Activated naive CD4-positive, alpha-beta T cell treated with anti-CD3 and anti-CD28 coated beads, Interleukin-2, amount 50 U/mL, for 16 hours (primary cell): ENCODE measurements around the gene GPR137B.

ENCODE experiments used
- DNase-seq: peaks from one replicate; pipeline ENCODE4 v3.0.0-alpha.2; 2020

The GPR137B gene

DNA sequence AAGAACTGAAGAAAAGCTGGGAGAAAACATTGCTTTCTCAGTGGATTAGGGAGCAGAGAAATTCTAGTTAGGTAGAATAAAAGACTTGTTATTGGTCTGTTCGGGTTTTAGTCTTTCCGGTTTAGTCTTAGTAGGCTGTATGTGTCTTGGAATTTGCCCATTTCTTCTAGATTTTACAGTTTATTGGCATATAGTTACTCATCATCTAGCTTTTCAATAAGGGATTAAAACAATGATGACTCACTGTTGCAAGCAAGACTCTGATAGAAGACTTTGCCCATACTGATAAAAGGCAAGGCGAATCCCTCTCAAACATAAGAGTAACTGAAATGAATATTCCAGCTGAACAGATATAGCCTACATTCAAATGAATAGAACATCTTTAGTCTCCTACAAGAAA, 62.3 kb downstream of the GPR137B start:
- DNase-seq = no peak

DNA sequence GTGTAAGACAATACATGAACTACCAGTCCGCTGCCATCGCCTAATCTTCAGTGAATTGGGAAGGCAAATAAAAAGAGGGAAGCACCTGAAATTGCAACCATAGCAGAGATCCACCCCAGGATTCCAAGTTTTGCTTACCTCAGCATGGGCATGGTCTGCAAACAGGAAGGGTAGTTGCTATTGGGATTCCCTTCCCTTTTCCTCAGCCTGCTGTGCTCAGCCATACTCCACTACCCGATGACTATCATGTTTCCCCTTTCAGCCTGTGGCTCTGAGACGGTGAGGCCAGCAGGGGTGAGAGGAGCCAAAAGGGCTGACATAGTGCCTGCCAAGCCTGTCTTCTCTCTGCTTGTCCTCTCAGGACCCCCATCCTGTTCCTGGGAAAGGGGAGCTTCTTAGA, 64.2 kb downstream of the GPR137B start:
- no peak for DNase-seq

DNA sequence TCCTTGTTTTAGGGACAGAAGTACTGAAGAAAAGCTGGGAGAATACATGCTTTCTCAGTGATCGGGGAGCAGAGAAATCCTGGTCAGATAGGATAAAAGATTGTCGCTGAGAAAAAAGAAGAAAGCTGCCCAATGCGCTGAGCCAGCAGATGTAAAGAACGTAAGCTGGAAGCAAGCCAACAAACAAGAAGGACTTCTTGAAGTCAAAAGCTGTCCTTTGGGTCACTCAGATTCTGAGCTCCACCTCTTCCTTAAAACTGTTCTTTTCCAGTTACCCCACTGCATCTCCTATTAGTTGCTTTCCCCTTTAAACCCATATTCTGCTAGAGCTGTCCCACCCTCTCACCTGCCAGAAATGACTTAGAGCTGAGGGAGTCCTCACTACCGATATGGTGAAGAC, 64.8 kb downstream of the GPR137B start:
- DNase-seq = no peak

DNA sequence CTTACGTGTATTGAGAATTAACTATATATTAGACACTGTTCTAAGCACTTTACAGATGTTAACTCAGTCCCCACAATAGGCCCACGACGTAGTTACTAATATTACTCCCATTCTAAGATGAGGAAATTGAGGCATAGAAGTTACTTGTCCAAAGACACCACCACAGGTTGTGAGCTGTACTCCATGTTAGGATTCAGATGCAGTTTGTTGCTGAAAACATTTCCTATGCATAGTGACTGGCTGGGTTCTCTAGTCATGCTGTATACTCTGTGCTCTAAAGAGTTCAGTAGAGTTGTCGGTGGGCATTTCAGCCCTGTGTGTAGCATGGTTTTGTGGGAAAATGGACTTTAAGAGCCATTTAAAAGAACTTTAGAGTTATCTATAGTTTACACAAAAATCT, 65.2 kb downstream of the GPR137B start:
- DNase-seq = no peak

DNA sequence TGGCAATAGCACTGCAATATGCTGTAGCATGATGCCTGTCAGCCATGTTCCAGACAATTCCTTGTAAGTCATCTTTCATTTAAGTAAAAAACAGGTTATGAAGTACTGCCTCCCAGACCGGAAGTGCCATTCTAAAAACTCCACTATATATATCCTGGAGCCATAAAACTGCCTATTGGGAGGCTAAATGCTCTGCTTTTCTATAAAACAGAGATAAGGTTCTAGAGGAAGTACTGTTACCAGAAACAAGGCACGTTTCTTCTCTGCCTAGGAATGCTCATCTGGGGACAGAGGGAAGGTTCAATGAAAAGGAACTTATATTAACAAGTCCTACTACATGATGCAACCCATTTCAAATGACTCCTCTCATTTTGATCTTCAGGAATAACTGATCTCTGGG, 66.8 kb downstream of the GPR137B start:
- no peak for DNase-seq

DNA sequence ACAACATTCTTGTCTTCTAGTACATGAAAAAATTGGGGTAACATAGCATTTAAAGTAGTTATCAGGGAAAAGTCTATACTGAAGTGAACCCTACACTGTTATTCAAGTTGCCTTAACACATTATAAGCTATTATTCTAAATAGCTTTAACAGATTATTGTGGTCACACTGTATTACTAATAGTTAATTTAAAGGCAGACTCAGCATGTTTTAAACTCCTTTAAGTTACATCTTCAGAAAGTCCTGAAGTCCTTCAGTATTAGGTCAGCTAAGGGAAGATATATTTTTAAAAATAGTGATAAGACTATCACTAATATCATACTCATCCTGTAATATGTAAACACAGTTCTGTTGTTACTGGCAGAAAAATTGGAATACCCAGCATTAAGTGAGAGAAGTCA, 67.4 kb downstream of the GPR137B start:
- DNase-seq = no peak

DNA sequence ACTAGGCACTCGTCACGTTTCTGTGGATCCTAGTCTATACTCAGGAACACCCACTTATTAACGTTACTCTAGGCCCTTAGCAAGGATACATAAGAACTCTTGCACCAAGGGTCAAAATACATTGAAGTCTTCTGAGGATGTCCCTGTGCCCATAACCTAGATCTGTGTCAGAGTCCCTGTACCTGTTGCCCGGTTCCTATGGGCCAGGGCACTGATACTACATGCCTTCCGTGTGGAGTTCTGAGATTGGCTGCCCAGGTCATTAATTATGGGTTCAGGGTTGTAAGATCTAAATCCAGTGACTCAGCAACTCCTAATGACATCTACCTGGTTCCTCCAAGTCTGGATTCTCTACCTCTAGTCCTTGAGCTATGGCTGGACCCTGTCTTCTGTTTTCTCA, 69.5 kb downstream of the GPR137B start:
- no peak for DNase-seq

DNA sequence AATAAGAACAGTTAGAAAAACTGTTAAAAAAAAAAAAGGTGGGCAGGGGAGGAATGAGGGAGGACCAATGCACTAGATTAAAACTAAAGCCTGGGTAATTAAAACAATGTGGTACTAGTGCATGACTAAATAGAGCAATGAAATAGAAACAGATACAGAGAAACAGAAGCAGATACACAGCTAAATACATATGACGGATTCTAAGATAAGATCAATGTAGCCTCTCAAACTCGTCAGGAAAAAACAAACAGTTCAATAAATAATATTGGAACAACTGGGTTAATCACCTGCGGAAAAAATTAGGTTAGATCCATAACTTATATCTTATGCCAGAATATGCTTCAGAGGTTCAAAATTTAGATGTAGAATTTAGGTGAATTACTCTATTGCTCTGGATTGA, 71.2 kb downstream of the GPR137B start:
- no peak for DNase-seq

DNA sequence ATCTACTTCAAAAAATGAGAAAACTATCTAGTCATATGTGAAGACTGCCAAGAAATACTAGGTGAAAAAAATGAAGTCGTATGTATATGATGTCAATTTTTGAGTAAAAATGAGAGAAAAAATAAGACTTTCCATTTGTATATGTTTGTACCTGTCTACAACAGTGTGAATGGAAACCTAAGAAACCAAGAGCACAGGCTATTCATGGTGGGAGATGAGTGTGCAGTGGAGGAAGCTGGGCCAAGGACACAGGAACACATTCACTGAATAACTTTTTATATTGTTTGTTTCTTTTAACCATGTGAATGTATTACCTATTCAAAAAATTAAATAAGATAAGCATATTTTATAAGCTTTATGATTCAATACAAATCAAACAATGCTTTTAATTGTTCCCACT, 72.4 kb downstream of the GPR137B start:
- no peak for DNase-seq

DNA sequence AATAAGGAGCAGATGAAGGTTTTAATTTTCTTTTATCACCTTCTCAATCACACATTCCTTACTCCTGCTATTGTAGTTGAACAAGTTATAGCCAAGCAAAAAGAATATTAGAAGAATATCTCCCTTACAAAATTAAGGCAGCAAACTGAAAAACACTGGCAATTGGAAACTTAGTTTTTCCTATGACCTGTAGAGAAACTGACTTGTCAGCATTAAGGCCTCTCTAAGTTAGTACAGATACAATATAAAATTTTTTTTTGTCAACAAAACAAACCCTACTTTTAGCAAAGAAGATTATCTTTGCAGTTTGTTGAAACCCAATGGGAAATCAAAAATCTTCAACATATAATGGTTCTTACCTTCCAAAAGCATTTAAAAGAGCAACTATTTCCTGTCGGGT, 78.1 kb downstream of the GPR137B start:
- no peak for DNase-seq

DNA sequence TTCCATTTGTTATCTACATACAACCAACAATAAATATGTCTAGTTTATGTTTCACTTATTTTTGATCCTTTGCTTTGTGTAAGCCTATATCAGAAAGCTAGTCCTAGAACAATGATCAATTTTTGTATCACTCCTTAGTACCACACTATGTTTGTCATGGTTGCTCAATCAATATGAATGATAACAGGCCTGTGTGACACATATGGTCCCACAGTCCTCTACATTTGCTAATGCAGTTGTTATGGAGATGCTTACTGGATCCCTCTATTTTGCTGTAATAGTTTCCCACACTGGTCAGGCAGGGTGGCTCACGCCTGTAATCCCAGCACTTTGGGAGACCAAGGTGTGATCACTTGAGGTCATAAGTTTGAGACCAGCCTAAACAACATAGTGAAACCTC, 80.3 kb downstream of the GPR137B start:
- no peak for DNase-seq

DNA sequence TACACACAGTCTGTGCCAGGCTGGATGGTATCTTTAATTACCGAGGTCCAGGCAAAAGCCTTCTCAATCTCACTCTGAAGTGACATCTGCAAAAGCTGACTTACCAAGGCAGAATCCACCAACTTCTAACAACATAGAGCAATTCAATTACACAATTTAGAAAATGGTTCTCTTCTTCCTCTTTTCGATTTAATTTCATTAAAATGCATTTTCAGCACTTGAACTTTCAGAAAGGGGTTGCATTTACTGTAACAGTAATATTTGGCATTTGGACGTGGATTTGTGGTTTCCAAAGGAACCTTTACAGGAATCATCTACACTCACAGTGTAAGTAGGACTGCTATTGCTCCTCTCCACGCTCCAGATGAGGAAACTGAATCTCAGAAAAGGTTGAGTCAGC, 86.1 kb downstream of the GPR137B start:
- no peak for DNase-seq

DNA sequence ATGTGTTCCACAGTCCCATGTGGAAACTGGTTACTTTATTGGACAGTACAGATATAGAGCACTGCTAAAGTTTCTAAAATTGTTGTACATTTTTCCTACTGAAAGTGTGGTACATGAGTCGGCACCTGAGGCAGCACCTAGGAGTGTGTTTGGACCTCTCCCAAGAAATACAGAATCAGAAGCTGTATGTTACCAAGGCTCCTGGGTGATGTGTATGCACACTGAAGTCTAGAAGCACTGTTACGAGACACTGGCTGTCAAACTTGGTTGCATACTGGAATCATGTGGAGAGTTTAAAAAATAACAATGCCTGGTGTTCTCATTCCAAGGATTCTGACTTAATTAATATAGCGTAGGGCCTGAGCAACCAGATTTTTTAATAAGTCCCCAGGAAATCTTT, 92.8 kb downstream of the GPR137B start:
- DNase-seq = no peak

DNA sequence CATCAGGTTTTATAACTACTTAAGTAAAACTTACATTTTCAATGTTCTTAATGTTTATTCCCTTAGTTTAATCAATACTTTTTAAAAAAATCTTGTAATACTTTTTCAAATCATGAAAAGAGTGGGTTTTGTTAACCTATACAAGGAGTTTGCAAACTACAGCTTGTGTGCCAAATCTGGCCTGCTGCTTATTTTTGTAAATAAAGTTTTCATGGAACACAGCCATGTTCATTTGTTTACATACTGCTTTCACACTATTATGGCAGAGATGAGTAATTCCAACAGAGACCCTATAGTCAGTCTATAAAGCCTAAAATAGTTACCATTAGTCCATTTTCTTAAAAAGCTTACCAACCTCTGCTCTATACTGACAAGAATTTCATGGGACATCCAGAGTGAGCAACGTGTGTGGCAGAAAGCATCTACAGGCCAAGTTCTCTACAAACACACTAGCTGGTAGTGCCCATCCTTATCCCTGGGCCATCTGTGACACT, 96.8 kb downstream of the GPR137B start:
- DNase-seq = no peak

DNA sequence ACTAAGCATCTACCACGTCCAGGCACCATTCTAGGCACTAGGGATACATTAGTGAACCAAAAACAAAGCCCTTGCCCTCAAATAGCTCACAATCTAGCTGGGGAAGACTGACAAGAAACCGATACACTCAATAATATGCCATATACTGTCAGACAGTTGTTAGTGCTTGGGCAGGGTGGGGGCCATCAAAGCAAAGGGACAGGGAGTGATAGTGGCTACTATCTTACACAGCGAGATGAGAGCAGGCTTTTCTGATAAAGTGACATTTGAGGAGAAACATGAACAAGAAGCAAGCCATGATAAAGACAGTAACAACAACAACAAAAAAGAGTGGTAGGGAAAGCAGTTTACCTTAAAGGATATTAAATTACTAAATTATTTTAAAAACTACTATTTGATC, 98.3 kb downstream of the GPR137B start:
- no peak for DNase-seq

DNA sequence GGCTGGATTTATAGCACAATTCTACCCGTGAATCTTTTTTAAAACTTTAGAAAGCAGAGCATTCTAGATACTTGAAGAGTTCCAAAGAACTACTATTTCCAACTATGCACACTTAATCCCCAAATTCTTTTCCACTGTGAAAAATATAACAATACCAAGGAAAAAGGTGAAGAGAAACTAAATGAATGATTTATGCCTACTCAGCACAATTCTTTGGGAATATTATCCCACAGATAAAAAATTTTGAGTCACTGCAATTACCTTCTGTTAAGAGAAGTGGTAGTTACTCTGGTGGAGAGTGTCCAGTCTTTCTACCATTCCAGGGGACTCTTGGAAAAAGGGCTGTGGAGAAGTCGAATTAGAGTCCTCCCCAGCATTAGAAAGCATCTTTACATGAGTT, 100.2 kb downstream of the GPR137B start:
- no peak for DNase-seq

DNA sequence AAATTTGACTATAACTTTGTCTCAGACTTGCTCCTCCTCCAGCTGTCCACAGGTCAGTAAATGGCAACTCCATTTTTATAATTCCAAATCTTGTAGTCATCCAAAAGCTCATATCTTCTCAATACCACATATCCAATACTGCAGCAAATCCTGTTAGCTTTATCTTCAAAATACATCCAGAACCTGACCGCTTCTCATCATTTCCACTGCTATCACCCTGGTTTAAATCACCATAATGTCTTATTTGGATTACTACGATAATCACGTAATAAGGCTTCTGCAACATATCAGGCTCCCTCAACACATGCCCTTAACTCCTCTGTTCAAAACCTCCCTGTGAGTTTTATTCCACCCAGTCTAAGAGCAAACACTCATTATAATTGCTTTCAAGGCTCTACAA, 104.9 kb downstream of the GPR137B start:
- DNase-seq = no peak

DNA sequence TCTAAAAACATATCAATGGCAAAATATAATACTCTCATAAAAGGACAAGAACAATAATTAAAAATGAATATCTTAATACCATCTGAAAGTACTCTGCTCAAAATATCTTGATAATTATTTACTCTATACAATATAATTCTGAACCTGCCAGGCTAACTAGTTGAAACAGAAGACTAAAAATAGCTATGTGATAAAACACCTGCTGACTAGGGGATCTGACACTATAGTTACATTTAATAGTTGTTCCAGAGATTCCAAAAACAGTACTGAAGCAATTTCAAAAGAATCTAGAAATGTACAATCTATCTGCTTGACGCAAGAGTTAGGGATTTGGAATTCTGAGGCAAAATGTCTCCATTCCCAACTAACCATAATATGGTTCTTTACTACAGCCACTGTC, 109.2 kb downstream of the GPR137B start:
- DNase-seq = no peak

DNA sequence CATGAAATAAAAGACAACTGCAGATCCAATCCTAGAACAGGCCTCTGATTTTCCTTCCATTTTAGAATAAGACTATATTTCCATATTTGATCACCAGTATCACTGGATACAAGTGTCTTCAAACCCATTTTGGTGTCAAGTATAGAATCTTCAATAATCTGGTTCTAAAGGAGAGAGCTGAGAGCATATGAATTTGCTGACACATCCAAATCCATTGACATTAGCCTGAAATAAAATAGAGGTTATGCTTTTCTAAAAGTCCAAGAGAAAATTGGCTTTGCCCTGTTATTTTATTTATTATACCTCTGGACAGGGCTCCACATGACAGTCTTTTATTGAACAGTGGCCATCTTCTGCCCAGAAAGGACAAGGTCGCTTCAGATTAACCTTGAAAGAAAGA, 110.8 kb downstream of the GPR137B start:
- no peak for DNase-seq

DNA sequence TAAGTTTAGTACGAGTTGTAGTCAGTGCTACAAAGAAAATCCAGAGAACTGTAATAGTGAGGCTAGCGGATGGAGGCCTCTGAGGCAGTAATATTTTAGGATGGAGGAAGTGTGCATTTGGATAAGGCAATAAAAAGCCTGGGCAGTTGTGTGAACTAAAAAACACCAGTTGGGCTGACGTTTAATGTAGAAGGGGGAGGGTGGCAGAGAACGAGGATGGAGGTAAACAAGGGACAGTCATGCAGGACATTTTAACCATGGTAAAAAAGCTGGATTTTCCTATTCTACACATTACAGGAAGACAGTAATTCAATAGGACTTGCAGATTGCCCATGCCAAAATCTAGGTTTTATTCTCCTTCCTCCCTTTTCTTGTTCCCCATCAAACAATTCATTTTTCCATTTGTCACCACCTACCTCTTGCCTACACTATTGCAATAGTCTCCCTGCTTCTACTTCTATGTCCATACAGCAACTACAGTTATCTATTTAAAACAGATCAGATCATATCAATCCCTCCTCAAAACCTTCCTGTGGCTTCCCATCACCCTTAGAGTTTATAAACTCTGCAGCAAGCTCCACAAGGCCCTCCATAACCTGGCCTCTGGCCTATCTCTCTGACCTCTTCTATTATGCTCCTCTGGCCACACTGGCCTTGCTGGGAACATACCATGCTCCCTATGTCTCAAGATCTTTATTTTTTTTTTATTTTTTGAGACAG, 111.7 kb downstream of the GPR137B start:
- DNase-seq = no peak

DNA sequence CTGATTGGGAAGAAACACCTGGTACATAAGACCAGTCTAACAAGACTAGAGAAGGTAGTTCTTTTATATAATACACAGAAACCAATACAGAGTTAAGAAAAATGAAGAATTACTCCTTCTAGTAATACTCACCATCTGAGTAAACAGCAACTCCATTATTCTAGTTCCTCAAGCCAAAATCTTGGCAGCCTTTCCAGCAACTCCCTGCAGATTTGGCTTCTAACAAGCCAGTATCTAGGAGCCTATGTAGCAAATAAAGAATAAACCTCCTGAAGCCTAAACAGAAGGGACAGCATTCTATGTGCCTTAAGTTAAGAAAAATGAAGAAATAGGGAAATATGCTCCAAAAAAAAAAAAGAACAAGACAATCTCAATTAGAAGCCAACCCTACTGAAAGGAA, 114.9 kb downstream of the GPR137B start:
- no peak for DNase-seq

DNA sequence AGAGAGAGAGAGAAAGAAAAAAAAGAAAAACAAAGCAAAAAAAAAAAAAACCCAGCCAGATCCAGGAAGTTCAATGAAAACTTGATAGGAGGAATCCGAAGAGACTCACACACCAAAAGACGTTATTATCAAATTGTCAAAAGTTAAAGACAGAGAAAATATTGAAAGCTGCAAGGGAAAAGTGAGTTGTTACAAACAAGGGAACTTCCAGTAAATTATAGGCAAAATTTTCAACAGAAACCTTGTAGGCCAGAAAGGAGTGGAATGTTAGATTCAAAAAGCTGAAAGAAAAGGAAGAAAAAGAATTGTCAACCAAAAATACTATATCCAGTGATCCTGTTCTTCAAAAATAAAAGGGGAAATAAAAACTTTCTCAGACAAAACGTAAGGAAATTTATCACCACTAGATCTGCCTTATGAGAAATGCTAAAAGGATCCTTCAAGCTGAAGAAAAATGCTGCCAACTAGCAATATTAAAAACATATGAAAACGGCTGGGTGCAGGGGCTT, 115.8 kb downstream of the GPR137B start:
- DNase-seq = no peak
